LHCN-M2 (cell line): ENCODE results near the gene MAGEA4. TPM values are rescaled to one million over a fixed set of nuclear protein-coding genes. Genes with fewer than 3 reads are reported as not detected.

Experiments
- DNase-seq: peaks from one replicate; pipeline ENCODE4 v3.0.0-alpha.2; 2012; ENCODE audit warnings: low read depth
- total RNA-seq: library from RNA; depleted of rRNA; stranded (reverse); fragments of >200 nt; gene quantifications from 2 replicates; pipeline ENCODE4 v1.2.3, GENCODE V29; 2014; rRNA removed

The MAGEA4 gene
- total RNA-seq, 1 experiment from 2014 or later = not detected

GRCh38 chrX:151923648-151924047, 11.0 kb downstream of the MAGEA4 start:
- no peak for DNase-seq

GRCh38 chrX:151929126-151929525, 16.4 kb downstream of the MAGEA4 start:
- DNase-seq = no peak

DNA sequence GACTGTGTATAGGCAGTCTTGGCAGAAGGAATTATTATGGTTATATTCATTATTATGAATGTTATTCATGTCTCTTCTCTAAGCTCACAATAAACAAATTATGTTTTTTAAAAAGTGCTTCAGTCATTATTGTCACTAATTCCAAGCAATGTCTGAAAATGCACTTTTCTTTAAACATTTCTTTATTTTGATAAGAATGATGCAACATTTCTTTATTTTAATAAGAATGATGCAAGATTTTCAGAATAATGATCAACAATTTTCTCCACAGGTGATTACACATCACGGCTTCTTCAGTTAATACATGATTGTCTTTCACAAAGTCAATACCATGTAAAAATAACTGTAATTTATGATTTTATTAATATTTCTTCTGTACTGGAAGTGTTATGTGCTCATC, 22.7 kb downstream of the MAGEA4 start:
- no peak for DNase-seq

GRCh38 chrX:151938172-151938571, 25.5 kb downstream of the MAGEA4 start:
- no peak for DNase-seq

- no peak for DNase-seq
These were observed 42.0 kb downstream of the MAGEA4 start for GRCh38 chrX:151954730-151955129.

DNA sequence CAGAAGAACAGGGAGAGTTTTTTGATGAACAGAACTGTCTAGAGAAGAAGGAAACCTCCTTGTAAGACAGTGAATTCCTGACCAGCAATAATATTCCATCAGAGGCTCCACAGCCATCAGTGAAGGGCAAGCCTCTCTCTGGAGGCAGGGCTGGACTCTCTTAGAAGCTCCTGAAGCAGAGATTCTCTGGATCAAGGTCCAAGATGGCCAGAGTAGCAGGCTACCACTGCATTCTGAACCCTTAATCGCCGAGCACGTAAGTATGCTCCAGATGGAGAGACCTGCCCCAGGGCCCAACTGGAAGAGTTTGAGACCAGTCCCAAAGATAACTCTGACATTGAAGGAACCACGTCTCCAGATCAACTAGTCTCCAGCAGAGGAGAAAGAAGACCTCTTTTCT, 45.4 kb downstream of the MAGEA4 start:
- DNase-seq = no peak

DNA sequence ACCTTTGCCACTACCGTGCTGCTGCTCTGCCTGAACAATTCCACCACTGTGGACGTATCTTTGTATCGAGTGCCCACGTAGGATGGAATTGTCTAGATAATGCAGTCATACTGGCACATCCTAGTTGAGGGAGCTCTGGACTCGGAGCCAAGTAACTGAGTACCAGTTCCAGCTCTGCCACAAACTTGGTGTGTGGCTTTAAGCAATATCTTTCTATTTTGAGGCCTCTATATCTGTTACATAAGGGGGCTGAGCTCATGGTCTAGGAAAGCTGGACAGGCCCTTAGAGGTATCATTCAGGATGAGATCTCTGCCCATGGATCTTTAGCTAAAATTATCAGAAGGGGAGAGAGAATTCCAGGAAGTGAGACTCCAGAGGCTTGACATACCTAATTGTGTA, 49.3 kb downstream of the MAGEA4 start:
- DNase-seq = no peak

DNA sequence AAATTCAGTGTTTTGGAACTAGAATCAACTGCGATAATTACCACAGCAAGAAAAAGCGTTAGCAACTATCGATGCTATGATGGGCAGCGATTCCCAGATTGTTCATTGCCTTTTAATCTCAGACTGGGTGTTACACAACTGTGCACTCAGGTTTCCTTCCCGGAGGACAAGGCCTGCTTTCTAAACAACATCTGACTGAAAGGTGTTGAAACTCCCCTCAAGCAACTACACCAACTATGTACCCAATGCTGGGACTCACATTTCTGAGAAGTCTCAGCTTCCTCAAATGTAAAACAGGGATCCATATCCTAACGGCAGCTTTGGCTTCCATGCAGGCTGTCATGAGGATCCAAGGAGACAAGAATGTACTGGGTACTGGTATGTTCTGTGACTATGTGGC, 53.5 kb downstream of the MAGEA4 start:
- no peak for DNase-seq

- no peak for DNase-seq
These were observed 57.3 kb downstream of the MAGEA4 start for GRCh38 chrX:151970027-151970426.

GRCh38 chrX:151970661-151971060, 58.0 kb downstream of the MAGEA4 start:
- peak; percentile 84 for DNase-seq

DNA sequence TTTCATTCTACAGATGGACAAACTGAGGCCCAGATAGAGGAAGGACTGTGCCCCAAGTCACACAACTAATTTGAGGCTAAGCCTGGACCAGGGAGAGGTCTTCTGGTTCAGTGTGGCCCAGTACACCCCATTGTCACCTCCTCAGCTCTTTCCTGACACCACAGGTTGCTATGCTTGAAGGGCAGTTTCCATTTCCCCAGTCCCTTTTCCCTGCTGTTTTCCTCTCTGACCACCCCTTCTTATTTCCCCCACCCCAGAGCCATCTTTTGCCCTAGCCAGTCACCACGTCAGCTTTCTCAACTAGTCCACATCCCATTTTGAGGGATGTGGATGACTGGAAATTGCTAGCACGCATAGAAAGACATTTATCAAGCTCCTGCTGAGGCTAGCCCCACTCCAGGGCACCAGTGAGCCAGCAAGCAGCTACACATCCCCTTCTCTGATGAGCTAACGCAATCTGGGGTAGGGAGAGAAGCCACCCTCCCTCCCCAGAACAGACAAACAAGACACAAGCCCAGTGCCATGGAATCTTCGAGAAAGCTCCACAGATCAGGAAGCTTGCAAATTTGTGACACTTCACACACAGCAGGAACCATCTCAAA, 60.5 kb downstream of the MAGEA4 start:
- no peak for DNase-seq

DNA sequence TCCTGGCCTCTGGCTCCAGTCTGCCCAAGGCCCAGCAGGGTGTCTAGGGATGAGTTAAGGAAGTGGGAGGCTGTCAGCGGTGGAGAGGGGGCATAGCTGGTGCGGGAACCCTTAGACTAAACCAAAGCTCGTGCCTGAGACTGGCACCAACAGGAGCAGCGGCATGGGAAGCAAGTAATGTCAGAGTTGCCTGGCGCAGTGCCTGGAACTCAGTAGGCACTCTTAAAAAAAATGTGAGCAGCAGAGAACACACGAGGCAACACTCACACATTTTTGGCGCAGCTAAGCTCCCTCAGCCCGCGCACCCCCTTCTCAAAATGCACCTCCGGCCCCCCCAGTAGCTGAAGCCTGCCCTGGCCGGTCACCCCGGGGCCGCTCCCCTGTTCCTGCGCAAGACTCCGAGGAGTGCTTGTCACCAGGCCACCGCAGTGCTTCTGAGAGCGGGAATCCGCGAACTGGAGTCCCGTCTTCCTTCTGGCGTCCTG, 61.2 kb downstream of the MAGEA4 start:
- DNase-seq = peak; percentile 41

Other genes with a start within 250 kb of the MAGEA4 start
- gene PRRG3, start 217.4 kb upstream of the MAGEA4 start, total RNA-seq = not detected in 2 replicates
- not detected in 2 replicates for gene FATE1, start 196.9 kb upstream of the MAGEA4 start, total RNA-seq
- not detected in 2 replicates for gene CNGA2, start 178.1 kb upstream of the MAGEA4 start, total RNA-seq
- 1.5 and 2.2 TPM in 2 replicates for gene GABRE, start 61.8 kb downstream of the MAGEA4 start, total RNA-seq
- gene MAGEA10, start 225.7 kb downstream of the MAGEA4 start, total RNA-seq = not detected in 2 replicates